ENCODE measurements around the gene TMEM235. TPM values are rescaled to one million over a fixed set of nuclear protein-coding genes. Genes with fewer than 3 reads are reported as not detected.
"Not testable (repeated sequence)": the region's sequence is repeated elsewhere in the genome, so short reads cannot be mapped to it uniquely, and the experiment has no call there.

The TMEM235 gene
- total RNA-seq, 1 donor from 2014 or later, result not detected

DNA sequence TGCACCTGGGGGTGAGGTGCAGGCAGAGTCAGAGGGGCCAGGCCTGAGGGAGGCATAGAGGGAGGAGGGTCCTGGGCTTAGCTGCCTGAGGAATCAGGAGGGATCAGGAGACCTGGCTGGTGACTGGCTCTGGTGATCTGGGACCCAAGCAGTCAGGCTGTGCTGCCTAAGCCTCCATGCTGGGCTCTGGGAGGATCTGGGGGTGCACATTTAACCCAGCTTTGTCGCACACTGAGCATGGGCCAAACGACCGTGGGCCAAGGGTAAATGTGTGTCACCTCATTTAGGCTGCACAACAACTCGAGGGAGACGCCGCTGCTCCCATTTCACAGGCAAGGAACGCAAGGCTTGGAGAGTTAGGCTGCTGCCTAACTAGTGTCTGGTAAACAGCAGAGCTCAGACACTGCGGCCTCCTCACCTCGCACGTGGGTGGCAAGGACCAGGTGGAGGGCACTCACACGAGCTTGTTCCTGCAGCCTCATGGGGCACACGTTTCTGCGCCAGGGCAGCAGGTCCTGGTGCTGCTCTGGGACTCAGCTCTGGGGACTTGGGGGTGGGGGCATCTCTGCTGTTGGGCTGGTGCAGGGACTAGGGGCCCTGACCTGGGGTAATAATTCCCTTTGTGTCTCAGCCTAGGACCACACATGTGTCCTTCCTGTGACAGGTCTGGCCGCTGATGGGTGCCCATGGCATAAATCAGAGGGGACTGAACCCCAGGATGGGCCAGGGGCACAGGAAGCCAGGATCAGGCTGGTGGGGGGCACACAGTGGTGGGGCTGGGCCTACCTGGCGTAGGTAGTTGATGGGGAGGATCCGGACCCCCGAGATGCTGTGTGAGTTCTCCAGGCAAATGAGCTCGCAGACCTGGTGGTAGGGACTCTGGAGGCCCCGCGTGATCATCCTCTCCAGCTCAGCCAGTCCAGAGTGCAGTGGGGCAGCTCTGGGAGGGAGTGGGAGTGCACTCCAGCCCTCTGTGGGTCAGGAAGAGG lies 18.7 kb downstream of the TMEM235 start:
- FAIRE-seq (no peak), DNase-seq (ENCODE audit: low read depth) (no peak)
- Histone ChIP-seq H3K36me3 (ENCODE audit: control insufficient read depth, insufficient read depth, low read length) (no peaks in the 10 kb centered on the region), H3K27me3 (ENCODE audit: control insufficient read depth, insufficient read depth, low read length) (peaks cover 2% of the 10 kb centered on the region), H3K4me3 (ENCODE audit: low read depth, low read length) (no peak overlapping the region)
- TF ChIP-seq, protein P1, sequence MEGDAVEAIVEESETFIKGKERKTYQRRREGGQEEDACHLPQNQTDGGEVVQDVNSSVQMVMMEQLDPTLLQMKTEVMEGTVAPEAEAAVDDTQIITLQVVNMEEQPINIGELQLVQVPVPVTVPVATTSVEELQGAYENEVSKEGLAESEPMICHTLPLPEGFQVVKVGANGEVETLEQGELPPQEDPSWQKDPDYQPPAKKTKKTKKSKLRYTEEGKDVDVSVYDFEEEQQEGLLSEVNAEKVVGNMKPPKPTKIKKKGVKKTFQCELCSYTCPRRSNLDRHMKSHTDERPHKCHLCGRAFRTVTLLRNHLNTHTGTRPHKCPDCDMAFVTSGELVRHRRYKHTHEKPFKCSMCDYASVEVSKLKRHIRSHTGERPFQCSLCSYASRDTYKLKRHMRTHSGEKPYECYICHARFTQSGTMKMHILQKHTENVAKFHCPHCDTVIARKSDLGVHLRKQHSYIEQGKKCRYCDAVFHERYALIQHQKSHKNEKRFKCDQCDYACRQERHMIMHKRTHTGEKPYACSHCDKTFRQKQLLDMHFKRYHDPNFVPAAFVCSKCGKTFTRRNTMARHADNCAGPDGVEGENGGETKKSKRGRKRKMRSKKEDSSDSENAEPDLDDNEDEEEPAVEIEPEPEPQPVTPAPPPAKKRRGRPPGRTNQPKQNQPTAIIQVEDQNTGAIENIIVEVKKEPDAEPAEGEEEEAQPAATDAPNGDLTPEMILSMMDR (IDR thresholded peaks at IDR 0.05; ENCODE audit: insufficient read depth, low read length, severe bottlenecking), result no peak

DNA sequence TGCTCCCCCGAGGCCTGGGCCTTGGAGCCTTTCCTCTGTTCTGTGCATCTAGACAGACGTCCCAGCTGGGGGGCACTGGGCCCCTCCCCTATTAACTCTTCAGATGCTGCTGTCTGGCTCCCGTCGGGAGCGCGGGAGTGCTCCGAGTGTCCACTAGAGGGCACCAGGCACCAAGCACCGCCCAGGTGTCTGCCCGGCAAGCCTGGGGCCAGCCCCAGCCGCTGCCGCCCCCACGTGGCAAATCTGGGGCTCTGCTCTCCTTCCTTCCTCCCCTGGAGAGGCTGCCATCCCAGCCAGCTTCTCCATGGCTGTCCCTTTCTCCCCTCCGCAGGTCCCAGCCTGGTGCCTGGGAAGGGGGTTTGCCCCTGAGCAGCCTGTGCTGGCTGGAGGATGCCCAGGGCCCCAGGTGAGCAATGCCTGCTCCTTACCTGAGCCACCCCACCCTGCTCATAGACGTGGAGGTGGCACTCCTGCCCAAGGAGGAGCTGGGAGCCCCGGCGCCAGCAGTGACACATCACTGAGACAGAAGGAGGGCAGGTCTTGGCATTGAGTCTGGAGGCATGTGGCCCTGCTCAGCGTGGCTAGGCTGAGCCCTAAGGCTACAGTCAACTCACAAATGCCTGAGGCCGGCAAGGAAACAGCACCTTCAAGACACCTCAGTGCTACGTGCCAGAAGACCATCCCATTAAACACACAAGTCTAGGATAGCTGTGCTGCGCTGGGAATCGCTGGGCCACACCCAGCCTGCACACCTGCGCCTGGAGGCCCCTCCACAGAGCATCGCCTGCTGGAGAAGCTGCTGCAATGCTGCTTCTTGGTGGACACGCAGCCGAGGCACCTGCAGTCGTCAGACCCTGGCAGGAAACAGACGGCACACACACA lies 19.7 kb downstream of the TMEM235 start:
- Histone ChIP-seq H3K4me3 (ENCODE audit: low read depth, low read length) (no peak overlapping the region), H3K36me3 (ENCODE audit: control insufficient read depth, insufficient read depth, low read length) (no peaks in the 10 kb centered on the region), H3K27me3 (ENCODE audit: control insufficient read depth, insufficient read depth, low read length) (peaks cover 2% of the 10 kb centered on the region)
- DNase-seq (ENCODE audit: low read depth) (peak; percentile 70), FAIRE-seq (peak; percentile 7)
- TF ChIP-seq, protein P1 (IDR thresholded peaks at IDR 0.05; ENCODE audit: insufficient read depth, low read length, severe bottlenecking), result peak; percentile 100

DNA sequence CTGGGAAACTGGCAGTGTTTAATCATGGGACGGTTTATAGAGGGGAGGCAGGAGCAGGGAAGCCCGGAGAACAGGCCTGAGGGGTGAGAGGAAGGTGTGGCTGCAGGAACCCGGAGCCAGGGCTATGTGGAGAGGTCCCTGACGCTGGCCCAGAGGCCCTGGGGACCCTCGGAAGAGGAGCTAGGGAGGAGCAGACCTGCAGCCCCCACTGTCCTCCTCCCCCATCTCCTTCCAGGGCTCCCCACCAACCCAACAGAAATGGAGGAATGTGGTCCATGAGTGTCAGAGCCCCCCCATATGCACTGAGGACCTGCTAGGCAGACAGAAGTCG lies 20.3 kb downstream of the TMEM235 start:
- no peak overlapping the region for H3K4me3 ChIP-seq (ENCODE audit: low read depth, low read length)
- TF ChIP-seq, protein P1 (IDR thresholded peaks at IDR 0.05; ENCODE audit: insufficient read depth, low read length, severe bottlenecking), result no peak
- H3K27me3 ChIP-seq (ENCODE audit: control insufficient read depth, insufficient read depth, low read length), result peaks cover 2% of the 10 kb centered on the region
- H3K36me3 ChIP-seq (ENCODE audit: control insufficient read depth, insufficient read depth, low read length), result no peaks in the 10 kb centered on the region
- no peak for FAIRE-seq
- DNase-seq (ENCODE audit: low read depth), result no peak

DNA sequence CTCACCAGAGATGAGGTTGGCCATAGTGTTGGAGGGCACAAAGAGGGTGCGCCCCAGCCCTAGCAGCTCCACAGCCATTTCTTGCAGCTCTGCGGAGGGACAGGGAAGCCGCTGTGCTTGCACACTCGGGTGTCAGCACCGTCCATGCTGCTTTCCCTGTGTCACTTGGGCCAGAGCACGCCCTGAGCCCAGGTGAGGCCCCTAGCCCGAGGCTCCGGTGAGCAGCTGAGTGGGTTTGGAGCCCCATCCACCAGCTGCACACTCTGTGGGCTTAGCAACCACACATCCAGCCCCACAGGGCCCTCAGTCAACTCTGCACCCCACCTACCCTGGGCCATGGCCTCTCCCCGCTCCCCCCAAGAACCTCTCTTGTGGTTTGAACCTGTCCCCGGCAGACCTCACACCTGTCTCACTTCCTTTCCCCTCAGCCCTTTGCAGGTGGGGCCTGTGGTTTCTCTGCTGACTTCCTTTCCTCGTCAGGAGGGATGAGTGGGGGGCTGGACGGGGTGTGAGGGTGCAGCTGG lies 20.7 kb downstream of the TMEM235 start:
- TF ChIP-seq, protein P1 (IDR thresholded peaks at IDR 0.05; ENCODE audit: insufficient read depth, low read length, severe bottlenecking), result no peak
- no peak for FAIRE-seq

DNA sequence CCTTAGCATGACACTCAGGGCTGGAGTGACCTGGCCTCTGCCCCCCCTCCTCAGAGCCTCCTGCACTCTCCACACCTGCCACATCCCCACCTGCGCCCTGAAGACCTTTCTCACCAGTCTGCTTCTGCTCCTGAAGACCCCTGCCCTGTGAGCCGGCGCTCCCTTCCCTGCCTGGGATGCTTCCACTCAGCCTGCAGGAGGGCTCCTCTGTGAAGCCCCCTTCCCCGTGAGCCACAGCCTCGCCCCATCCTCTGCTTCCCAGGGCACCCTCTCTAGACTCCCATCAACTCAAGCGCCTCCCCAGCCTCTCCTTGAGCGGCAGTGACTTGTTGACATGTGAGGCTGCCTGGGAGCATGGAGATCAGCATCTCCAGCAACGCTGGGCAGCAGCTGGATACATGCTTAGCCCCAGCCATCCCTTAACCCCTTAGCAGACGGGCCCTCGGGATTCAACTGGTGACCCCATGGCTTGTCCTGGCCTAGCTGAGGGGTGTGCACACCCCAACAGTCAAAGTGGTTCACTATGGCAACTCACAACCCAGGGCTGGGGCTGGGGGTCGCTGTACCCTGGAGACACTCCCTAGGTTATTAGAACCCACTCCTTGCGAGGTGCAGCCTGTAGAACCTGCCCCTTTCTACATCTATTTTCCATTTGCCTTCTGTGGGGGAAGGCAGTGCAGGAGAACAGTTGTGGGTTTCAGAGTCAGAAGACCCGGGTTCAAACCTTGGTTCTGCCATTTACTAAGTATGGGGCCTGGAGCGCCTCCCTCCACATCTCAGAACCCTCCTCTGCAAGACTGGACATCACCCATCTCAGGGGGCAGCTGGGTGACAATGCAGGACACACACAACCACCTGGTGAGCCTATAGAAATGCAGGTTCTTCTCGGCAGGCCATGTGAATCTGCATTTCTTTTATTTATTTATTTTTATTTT lies 21.5 kb downstream of the TMEM235 start:
- no peak overlapping the region for H3K4me3 ChIP-seq (ENCODE audit: low read depth, low read length)

More for the DNA sequence above, 20.7 kb downstream of the TMEM235 start:
- DNase-seq (ENCODE audit: low read depth), result no peak
- H3K36me3 ChIP-seq (ENCODE audit: control insufficient read depth, insufficient read depth, low read length), result no peaks in the 10 kb centered on the region
- no peak overlapping the region for H3K4me3 ChIP-seq (ENCODE audit: low read depth, low read length)
- H3K27me3 ChIP-seq (ENCODE audit: control insufficient read depth, insufficient read depth, low read length), result peaks cover 2% of the 10 kb centered on the region

DNA sequence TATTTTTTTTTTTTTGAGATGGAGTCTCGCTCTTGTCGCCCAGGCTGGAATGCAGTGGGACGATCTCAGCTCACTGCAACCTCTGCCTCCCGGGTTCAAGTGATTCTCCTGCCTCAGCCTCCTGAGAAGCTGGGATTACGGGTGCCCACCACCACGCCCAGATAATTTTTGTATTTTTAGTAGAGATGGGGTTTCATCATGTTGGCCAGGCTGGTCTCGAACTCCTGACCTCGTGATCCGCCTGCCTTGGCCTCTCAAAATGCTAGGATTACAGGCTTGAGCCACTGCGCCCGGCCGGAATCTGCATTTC lies 22.2 kb downstream of the TMEM235 start:
- DNase-seq (ENCODE audit: low read depth); H3K27me3 ChIP-seq (ENCODE audit: control insufficient read depth, insufficient read depth, low read length); H3K36me3 ChIP-seq (ENCODE audit: control insufficient read depth, insufficient read depth, low read length); FAIRE-seq: not testable (repeated sequence)
- peak overlapping the region; percentile 91 for H3K4me3 ChIP-seq (ENCODE audit: low read depth, low read length)

More for the DNA sequence above, 21.5 kb downstream of the TMEM235 start:
- TF ChIP-seq, protein P1 (IDR thresholded peaks at IDR 0.05; ENCODE audit: insufficient read depth, low read length, severe bottlenecking), result no peak
- Histone ChIP-seq H3K27me3 (ENCODE audit: control insufficient read depth, insufficient read depth, low read length) (peaks cover 2% of the 10 kb centered on the region), H3K36me3 (ENCODE audit: control insufficient read depth, insufficient read depth, low read length) (no peaks in the 10 kb centered on the region)
- DNase-seq (ENCODE audit: low read depth), result no peak
- no peak for FAIRE-seq
